SK-N-SH (cell line): ENCODE data around the gene OLFML2A. TPM values are rescaled to one million over a fixed set of nuclear protein-coding genes. Genes with fewer than 3 reads are reported as not detected.

Source experiments
- CTCF ChIA-PET: fragments of 300-600, 350-600 bp; formaldehyde crosslinking; extraction: SDS; loops from one replicate; lab custom pipeline; 2021; lab: Yijun Ruan, JAX
- POLR2A ChIA-PET: fragments of 350-600 bp; sonication (Branson Sonifier 250); formaldehyde crosslinking; extraction: SDS; loops from one replicate; lab custom pipeline; 2020; ENCODE audit warnings: antibody characterized with exemption, inconsistent platforms; lab: Yijun Ruan, JAX
- DNase-seq: peaks from one replicate; pipeline ENCODE4 v3.0.0; 2012
- H2AFZ ChIP-seq: fragments of 200-600 bp; sonication (generic); 2 replicates; pipeline ENCODE4 v1.8.1; 2016; ENCODE audit warnings: antibody characterized with exemption, mild to moderate bottlenecking, low read depth
- H3F3A ChIP-seq: fragments of 200-600 bp; sonication (generic); replicated peaks from 2 replicates; pipeline ENCODE3; 2016; ENCODE audit warnings: antibody characterized with exemption, mild to moderate bottlenecking; ENCODE audit not compliant: insufficient read depth
- H3K27ac ChIP-seq, 2 experiments: fragments of 200-500 bp in 1 of 2; fragments of 200-600 bp in 1 of 2; sonication (Bioruptor generic) in 1 of 2; sonication (generic), shearing (Covaris generic) in 1 of 2; 2 replicates each; pipeline versions ENCODE4 v1.5.1 to v1.6.1; 2014 to 2016; ENCODE audit warnings: low read depth in 2 of 2, inconsistent platforms in 1 of 2, low read length in 1 of 2, mild to moderate bottlenecking in 1 of 2, mixed read lengths in 1 of 2
- H3K27me3 ChIP-seq: fragments of 200-600 bp; sonication (generic), shearing (Covaris generic); 2 replicates; pipeline ENCODE4 v1.6.1; 2016; ENCODE audit warnings: mixed run types; ENCODE audit not compliant: insufficient read depth
- H3K36me3 ChIP-seq, 2 experiments: fragments of 200-500 bp in 1 of 2; fragments of 200-600 bp in 1 of 2; sonication (Bioruptor generic) in 1 of 2; sonication (generic) in 1 of 2; replicated peaks in 1 of 2; 2 replicates each; pipeline versions ENCODE3 to v1.5.1; 2014 to 2016; ENCODE audit warnings: low read length in 1 of 2, mild to moderate bottlenecking in 1 of 2; ENCODE audit not compliant: insufficient read depth in 2 of 2, control insufficient read depth in 1 of 2
- H3K4me1 ChIP-seq, 2 experiments: fragments of 200-500 bp in 1 of 2; fragments of 200-600 bp in 1 of 2; sonication (Bioruptor generic) in 1 of 2; sonication (generic), shearing (Covaris generic) in 1 of 2; 2 replicates each; pipeline versions ENCODE4 v1.5.1 to v1.6.1; 2014 to 2016; ENCODE audit warnings: low read depth in 1 of 2, low read length in 1 of 2, mixed run types in 1 of 2; ENCODE audit not compliant: insufficient read depth in 2 of 2, control insufficient read depth in 1 of 2
- H3K4me2 ChIP-seq: fragments of 200-600 bp; sonication (generic), shearing (Covaris generic); 2 replicates; pipeline ENCODE4 v1.6.1; 2017; ENCODE audit warnings: mixed run types
- H3K4me3 ChIP-seq, 2 experiments: fragments of 200-500 bp in 1 of 2; fragments of 200-600 bp in 1 of 2; sonication (Bioruptor generic) in 1 of 2; sonication (generic), shearing (Covaris generic) in 1 of 2; 2 replicates each; pipeline versions ENCODE4 v1.5.1 to v1.8.1; 2014 to 2016; ENCODE audit warnings: low read depth in 2 of 2, inconsistent platforms in 1 of 2, low read length in 1 of 2, mild to moderate bottlenecking in 1 of 2, mixed read lengths in 1 of 2, moderate library complexity in 1 of 2
- H3K79me2 ChIP-seq: fragments of 200-600 bp; sonication (generic); 2 replicates; pipeline ENCODE4 v1.8.1; 2017; ENCODE audit warnings: mild to moderate bottlenecking; ENCODE audit not compliant: insufficient read depth
- H3K9ac ChIP-seq: fragments of 200-600 bp; sonication (generic); 2 replicates; pipeline ENCODE4 v1.6.1; 2017; ENCODE audit warnings: mixed run types
- H3K9me2 ChIP-seq: fragments of 200-600 bp; sonication (generic); 2 replicates; pipeline ENCODE4 v1.6.1; 2017; ENCODE audit warnings: mixed run types
- H3K9me3 ChIP-seq: fragments of 200-600 bp; sonication (generic); 2 replicates; pipeline ENCODE4 v1.6.1; 2017; ENCODE audit warnings: mixed run types, mild to moderate bottlenecking, moderate library complexity
- H4K20me1 ChIP-seq: fragments of 200-600 bp; sonication (generic); 2 replicates; pipeline ENCODE4 v1.6.1; 2017; ENCODE audit warnings: mild to moderate bottlenecking, mixed run types; ENCODE audit not compliant: insufficient read depth
- CHD2 ChIP-seq: fragments of 150-350 bp; IDR thresholded peaks from 2 replicates; pipeline ENCODE4 v1.6.1; 2018; ENCODE audit warnings: low read length; ENCODE audit not compliant: partially characterized antibody
- FOSL2 ChIP-seq: IDR thresholded peaks from 2 replicates; pipeline ENCODE4 v1.4.0; 2012; ENCODE audit warnings: low read depth, mild to moderate bottlenecking, moderate library complexity, borderline replicate concordance
- FOXJ3 ChIP-seq: sonication (generic); formaldehyde crosslinking; IDR thresholded peaks from 2 replicates; pipeline ENCODE4 v1.5.1; 2020; ENCODE audit warnings: mild to moderate bottlenecking, missing genetic modification reagents
- FOXM1 ChIP-seq: IDR thresholded peaks from 2 replicates; pipeline ENCODE4 v1.4.0; 2012; ENCODE audit warnings: low read depth, mild to moderate bottlenecking
- GATA2 ChIP-seq: sonication (generic); formaldehyde crosslinking; IDR thresholded peaks from 2 replicates; pipeline ENCODE4 v1.5.0; 2020; ENCODE audit warnings: mild to moderate bottlenecking, missing genetic modification reagents
- RAD21 ChIP-seq: IDR thresholded peaks from 2 replicates; pipeline ENCODE4 v1.6.1; 2012; ENCODE audit warnings: mild to moderate bottlenecking, low read length
- RFX5 ChIP-seq: IDR thresholded peaks from 2 replicates; pipeline ENCODE4 v1.6.1; 2012; ENCODE audit warnings: mild to moderate bottlenecking, improper control_type of control experiment, low read length
- SMC3 ChIP-seq: IDR thresholded peaks from 2 replicates; pipeline ENCODE4 v1.6.1; 2012; ENCODE audit warnings: low read depth, low read length, improper control_type of control experiment
- TEAD4 ChIP-seq: IDR thresholded peaks from 2 replicates; pipeline ENCODE4 v1.4.0; 2012; ENCODE audit warnings: mild to moderate bottlenecking, borderline replicate concordance; ENCODE audit not compliant: insufficient read depth
- WGBS: methylation state at CpG from one replicate; pipeline ENCODE4 v1.1.6; 2017; ENCODE audit warnings: low lambda C conversion rate; 5-methylcytosine and 5-hydroxymethylcytosine counted together
- polyA plus RNA-seq, 3 experiments: library from polyadenylated mRNA; depleted of rRNA; stranded (reverse); fragments of >200 nt; gene quantifications; 2 replicates each; pipeline ENCODE4 v1.2.3, GENCODE V29; 2012
- TF ChIP-seq, protein P1 (sequence below): IDR thresholded peaks from 2 replicates; pipeline ENCODE4; 2012
- TF ChIP-seq, protein P2 (sequence below): fragments of 150-350 bp; IDR thresholded peaks from 2 replicates; pipeline ENCODE4 v1.6.1; 2017; ENCODE audit warnings: antibody characterized with exemption, low read length, low read depth, borderline replicate concordance

The OLFML2A gene
- polyA plus RNA-seq, 1 of the 3 experiments (the other 2 are of a cell fraction) = 7.7 TPM

DNA sequence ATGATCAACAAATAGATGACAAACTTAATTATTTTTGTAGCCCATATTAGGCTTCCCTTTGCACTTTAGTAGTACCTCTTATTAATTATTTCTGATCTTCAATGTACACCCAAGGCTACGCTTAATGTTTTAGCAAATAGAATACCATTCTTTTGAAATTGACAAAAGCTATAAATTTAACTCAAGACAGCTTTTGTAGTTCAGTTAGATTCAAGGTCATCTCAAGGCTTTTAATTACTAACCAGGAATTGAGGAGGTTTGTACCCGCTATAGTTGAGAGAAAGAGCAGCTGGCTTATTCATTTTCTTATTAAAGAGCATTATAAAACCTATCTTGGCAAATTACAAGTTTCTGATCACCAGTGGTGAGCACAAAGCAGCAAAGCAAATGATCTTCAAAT is 20.9 kb upstream of the OLFML2A start:
- no peaks in the 10 kb centered on the region for H4K20me1 ChIP-seq
- ChIA-PET POLR2A (no interaction called here), CTCF (interaction anchor here (1.0 to 10.3 kb wide), 6 partner anchors 9 to 138 kb away, joined by 4 to 61 read pairs (median 8); partner anchors contain the start of gene WDR38)
- no peak overlapping the region for H3K4me2 ChIP-seq
- H2AFZ ChIP-seq = no peak overlapping the region
- H3K36me3 ChIP-seq = no peaks in the 10 kb centered on the region
- no peak overlapping the region for H3K27ac ChIP-seq
- WGBS = 97% methylated on average over 2 of the region's 2 CpGs
- no peaks in the 10 kb centered on the region for H3K27me3 ChIP-seq
- H3K9me2 ChIP-seq = no peaks in the 10 kb centered on the region
- no peaks in the 10 kb centered on the region for H3K9me3 ChIP-seq
- H3K4me1 ChIP-seq = peaks cover 7 to 58% of the 10 kb centered on the region in 2 experiments
- TF ChIP-seq CHD2 (no peak), FOSL2 (no peak), RAD21 (no peak), FOXJ3 (no peak)
- TF ChIP-seq, protein P1, sequence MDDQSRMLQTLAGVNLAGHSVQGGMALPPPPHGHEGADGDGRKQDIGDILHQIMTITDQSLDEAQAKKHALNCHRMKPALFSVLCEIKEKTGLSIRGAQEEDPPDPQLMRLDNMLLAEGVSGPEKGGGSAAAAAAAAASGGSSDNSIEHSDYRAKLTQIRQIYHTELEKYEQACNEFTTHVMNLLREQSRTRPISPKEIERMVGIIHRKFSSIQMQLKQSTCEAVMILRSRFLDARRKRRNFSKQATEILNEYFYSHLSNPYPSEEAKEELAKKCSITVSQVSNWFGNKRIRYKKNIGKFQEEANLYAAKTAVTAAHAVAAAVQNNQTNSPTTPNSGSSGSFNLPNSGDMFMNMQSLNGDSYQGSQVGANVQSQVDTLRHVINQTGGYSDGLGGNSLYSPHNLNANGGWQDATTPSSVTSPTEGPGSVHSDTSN = no peak
- TF ChIP-seq, all 33 proteins: peak for 0
- no peak overlapping the region for H3K4me3 ChIP-seq
- DNase-seq = no peak
- H3F3A ChIP-seq = peaks cover 19% of the 10 kb centered on the region
- peaks cover 53% of the 10 kb centered on the region for H3K79me2 ChIP-seq
- no peak overlapping the region for H3K9ac ChIP-seq

DNA sequence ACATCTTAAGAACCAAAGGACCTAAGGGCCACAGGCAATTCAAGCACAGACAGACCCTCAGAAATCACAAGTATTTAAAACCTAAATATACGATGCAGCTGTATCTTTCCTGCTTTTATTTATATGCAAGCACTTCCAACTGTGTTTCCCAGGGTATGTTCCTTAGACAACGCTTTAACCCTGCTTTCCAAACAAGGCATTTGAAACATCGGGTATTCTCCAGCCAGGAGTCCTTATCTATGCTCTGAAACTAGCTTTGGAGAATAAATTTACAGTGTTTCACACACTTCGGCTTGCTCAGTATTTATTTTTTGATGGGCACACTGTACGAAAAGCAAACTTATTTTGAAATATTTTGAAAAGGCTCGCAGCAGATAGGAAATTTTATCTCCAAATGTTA is 19.3 kb upstream of the OLFML2A start:
- no peaks in the 10 kb centered on the region for H4K20me1 ChIP-seq
- H3K27me3 ChIP-seq = no peaks in the 10 kb centered on the region
- peaks cover 6 to 55% of the 10 kb centered on the region in 2 experiments for H3K4me1 ChIP-seq
- H3K9me3 ChIP-seq = no peaks in the 10 kb centered on the region
- H3K4me2 ChIP-seq = peak overlapping the region; percentile 35; the same call in 1 of the 2 replicates
- peaks cover 14% of the 10 kb centered on the region for H3F3A ChIP-seq
- no peaks in the 10 kb centered on the region for H3K36me3 ChIP-seq
- TF ChIP-seq GATA2 (no peak), FOXM1 (no peak), FOSL2 (no peak), SMC3 (no peak), TEAD4 (no peak), RFX5 (no peak)
- TF ChIP-seq, protein P2, sequence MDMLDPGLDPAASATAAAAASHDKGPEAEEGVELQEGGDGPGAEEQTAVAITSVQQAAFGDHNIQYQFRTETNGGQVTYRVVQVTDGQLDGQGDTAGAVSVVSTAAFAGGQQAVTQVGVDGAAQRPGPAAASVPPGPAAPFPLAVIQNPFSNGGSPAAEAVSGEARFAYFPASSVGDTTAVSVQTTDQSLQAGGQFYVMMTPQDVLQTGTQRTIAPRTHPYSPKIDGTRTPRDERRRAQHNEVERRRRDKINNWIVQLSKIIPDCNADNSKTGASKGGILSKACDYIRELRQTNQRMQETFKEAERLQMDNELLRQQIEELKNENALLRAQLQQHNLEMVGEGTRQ = no peak
- DNase-seq = no peak
- WGBS = 83% methylated on average over 6 of the region's 6 CpGs
- no peak overlapping the region for H2AFZ ChIP-seq
- no peaks in the 10 kb centered on the region for H3K9me2 ChIP-seq
- H3K79me2 ChIP-seq = peaks cover 55% of the 10 kb centered on the region
- ChIA-PET POLR2A (no interaction called here), CTCF (interaction anchor here (0.6 to 10.3 kb wide), 11 partner anchors 9 to 533 kb away, joined by 3 to 61 read pairs (median 5); partner anchors contain the start of genes NR6A1, OLFML2A and WDR38)
- no peak overlapping the region for H3K9ac ChIP-seq
- no peak overlapping the region for H3K27ac ChIP-seq
- no peak overlapping the region for H3K4me3 ChIP-seq
